Measurements from ENCODE around the gene KRT80. TPM values are rescaled to one million over a fixed set of nuclear protein-coding genes. Genes with fewer than 3 reads are reported as not detected.
A peak's percentile ranks its signal among the peaks of the same experiment; 100 is the strongest.

The KRT80 gene
- total and polyA plus RNA-seq, 2 experiments from 2014 or later, result not detected

DNA sequence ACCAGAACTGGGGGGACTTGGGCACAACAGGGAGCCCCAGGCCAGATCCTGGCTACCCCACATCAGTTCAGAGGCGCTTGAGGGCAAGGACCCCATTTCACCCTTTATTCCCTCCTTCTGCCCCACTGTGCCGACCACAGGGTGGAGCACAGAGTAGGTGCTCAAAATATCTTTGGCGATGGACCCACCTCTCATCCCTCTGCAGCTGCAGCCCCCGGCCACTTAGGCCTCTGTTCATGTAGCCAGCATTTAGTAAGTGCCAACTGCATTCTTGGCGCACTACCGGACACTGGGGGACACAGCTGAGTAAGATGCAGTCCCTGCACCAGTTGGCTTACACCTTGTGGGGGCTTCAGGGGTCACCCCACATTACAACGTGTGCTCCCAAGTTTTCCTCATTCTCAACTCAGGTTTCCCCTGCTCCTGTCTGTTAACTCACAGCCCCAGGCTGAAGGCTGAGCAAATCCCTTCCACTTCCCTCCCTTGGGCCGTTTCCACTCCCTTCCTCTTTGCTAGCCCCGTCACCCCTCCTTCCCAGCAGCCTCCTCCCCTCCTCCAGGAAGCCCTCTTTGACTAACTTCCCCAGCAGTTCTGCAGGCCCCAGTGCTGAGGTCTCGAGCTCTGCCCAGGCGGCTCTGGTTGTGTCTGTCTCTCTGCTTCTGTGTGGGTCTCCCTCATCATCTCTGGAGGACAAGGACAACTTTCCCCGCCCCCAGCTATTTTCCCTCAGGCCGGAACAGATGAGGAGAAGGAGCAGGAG, 26.5 kb downstream of the KRT80 start:
- ATAC-seq, result no peak
- no peak overlapping the region for H3K4me2 ChIP-seq
- H2AFZ ChIP-seq, result peak overlapping the region; percentile 63; the same call in 1 of the 2 replicates

More for the DNA sequence above, 26.5 kb downstream of the KRT80 start:
- Histone ChIP-seq H3K27me3 (ENCODE audit: insufficient read depth) (no peaks in the 10 kb centered on the region), H3K27ac (ENCODE audit: low read depth) (no peak overlapping the region), H3F3A (replicated peaks; ENCODE audit: low read depth) (no peaks in the 10 kb centered on the region), H3K36me3 (ENCODE audit: insufficient read depth) (no peaks in the 10 kb centered on the region), H3K9me2 (ENCODE audit: insufficient read depth) (no peaks in the 10 kb centered on the region), H3K4me3 (no peak overlapping the region), H3K4me1 (ENCODE audit: insufficient read depth) (no peaks in the 10 kb centered on the region), H4K20me1 (replicated peaks; ENCODE audit: insufficient read depth) (no peaks in the 10 kb centered on the region), H3K79me2 (replicated peaks; ENCODE audit: insufficient read depth) (no peaks in the 10 kb centered on the region)
- H3K4me3 Mint-ChIP-seq, result no peak overlapping the region
- H3K27me3 Mint-ChIP-seq (ENCODE audit: insufficient read depth, low read depth, poor library complexity), result peaks cover 12% of the 10 kb centered on the region
- H3K27ac Mint-ChIP-seq, result peak overlapping the region; percentile 60; the same call in 1 of the 2 replicates
- no peaks in the 10 kb centered on the region; the same call in 2 of the 3 replicates for H3K9me3 Mint-ChIP-seq
- no peak for DNase-seq (ENCODE audit: low spot score)
- TF ChIP-seq CREB1 (CRISPR knock-in tag; IDR thresholded peaks at IDR 0.05; ENCODE audit: low read depth) (no peak), STAT1 (IDR thresholded peaks at IDR 0.05; ENCODE audit: unreplicated experiment) (no peak), CTCF (conservative IDR thresholded peaks at IDR 0.05; ENCODE audit: low read depth in 2 of 2) (no peak), ZNF462 (CRISPR knock-in tag; IDR thresholded peaks at IDR 0.05) (no peak), JUNB (IDR thresholded peaks at IDR 0.05; ENCODE audit: unreplicated experiment) (no peak), NANOG (IDR thresholded peaks at IDR 0.05; ENCODE audit: borderline replicate concordance) (no peak), POLR2AphosphoS5 (IDR thresholded peaks at IDR 0.05; ENCODE audit: low read depth) (no peak), EZH2phosphoT487 (IDR thresholded peaks at IDR 0.05; ENCODE audit: unreplicated experiment) (no peak), REST (IDR thresholded peaks at IDR 0.05; ENCODE audit: unreplicated experiment) (no peak), ZNF331 (CRISPR knock-in tag; IDR thresholded peaks at IDR 0.05; ENCODE audit: low read depth) (no peak), ZNF114 (CRISPR knock-in tag; IDR thresholded peaks at IDR 0.05) (no peak)
- no peaks in the 10 kb centered on the region for H3K36me3 Mint-ChIP-seq (ENCODE audit: low read depth)
- H3K4me1 Mint-ChIP-seq, result peaks cover 14% of the 10 kb centered on the region

All from GM23338 (cell line).